ENCODE measurements around the gene AGAP1.

AGAP1 gene

DNA sequence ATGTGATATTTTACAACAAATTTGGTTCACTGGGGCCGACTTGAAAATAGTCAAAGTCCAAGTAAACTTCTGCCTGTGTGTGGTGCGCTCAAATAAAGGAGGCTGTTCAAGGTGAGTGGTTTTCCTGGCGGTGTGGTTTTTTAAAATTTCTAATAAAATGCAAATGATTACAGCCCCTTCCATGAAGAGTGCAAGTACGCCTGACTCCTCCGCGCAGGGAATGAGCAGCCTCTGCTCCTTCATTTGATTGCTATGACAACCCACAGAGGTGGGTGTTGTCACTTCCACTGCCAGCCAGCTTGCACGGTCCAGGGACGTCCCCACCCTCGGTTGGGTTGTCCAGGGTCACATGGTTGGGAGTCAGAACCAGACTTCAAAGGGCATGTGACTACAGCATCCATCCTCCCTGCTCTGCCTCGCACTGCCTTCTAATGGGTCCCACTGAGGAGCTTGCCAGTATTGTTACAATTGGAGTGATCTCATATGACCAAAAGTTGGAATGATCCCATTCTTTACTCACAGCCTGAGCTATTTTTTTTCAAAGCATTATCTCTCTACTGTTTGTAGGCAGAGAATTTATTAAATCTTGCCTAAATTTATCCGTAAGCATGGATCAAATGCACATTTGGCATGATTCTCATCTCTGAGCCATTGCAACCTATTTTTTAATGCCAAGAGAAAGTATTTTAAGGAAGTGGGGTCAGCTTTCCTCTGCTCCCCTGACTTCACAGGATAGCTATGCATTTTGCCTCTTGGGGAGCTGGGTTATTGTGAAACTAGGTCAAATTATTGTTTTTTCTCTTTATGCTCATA is 121.3 kb downstream of the AGAP1 start:
- TF ChIP-seq, protein P1, sequence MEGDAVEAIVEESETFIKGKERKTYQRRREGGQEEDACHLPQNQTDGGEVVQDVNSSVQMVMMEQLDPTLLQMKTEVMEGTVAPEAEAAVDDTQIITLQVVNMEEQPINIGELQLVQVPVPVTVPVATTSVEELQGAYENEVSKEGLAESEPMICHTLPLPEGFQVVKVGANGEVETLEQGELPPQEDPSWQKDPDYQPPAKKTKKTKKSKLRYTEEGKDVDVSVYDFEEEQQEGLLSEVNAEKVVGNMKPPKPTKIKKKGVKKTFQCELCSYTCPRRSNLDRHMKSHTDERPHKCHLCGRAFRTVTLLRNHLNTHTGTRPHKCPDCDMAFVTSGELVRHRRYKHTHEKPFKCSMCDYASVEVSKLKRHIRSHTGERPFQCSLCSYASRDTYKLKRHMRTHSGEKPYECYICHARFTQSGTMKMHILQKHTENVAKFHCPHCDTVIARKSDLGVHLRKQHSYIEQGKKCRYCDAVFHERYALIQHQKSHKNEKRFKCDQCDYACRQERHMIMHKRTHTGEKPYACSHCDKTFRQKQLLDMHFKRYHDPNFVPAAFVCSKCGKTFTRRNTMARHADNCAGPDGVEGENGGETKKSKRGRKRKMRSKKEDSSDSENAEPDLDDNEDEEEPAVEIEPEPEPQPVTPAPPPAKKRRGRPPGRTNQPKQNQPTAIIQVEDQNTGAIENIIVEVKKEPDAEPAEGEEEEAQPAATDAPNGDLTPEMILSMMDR (IDR thresholded peaks at IDR 0.05; ENCODE audit: control insufficient read depth, extremely low read depth, insufficient read depth) = no peak
- DNase-seq (ENCODE audit: low read depth) = no peak
- no peak overlapping the region for H3K4me3 ChIP-seq (ENCODE audit: low read depth, low read length)

- DNase-seq (ENCODE audit: low read depth) = no peak
- TF ChIP-seq, protein P1 (IDR thresholded peaks at IDR 0.05; ENCODE audit: control insufficient read depth, extremely low read depth, insufficient read depth) = no peak
- H3K4me3 ChIP-seq (ENCODE audit: low read depth, low read length) = no peak overlapping the region
Measured at GRCh38 chr2:235616885-235617284, 123.0 kb downstream of the AGAP1 start.

DNA sequence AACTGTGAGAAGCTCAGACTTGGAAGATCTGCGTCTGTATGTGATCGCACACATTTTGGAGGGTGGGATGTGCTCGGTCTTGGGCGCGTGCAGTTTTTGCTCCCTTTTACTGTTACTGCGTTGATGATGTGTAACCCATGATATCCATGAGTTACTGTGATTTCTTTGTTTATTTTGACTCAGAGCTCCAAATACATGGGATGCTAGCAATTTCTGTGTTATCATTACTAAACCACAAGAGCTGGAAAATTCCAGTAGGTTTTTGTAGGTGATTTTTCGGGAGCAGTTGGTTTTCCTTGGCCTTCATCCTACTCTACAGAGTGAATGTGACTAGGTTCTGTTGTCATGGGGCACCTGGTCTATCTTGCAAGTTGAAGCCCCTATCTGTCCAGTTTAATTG is 124.2 kb downstream of the AGAP1 start:
- H3K4me3 ChIP-seq (ENCODE audit: low read depth, low read length) = no peak overlapping the region
- TF ChIP-seq, protein P1 (IDR thresholded peaks at IDR 0.05; ENCODE audit: control insufficient read depth, extremely low read depth, insufficient read depth) = no peak
- DNase-seq (ENCODE audit: low read depth) = no peak

DNA sequence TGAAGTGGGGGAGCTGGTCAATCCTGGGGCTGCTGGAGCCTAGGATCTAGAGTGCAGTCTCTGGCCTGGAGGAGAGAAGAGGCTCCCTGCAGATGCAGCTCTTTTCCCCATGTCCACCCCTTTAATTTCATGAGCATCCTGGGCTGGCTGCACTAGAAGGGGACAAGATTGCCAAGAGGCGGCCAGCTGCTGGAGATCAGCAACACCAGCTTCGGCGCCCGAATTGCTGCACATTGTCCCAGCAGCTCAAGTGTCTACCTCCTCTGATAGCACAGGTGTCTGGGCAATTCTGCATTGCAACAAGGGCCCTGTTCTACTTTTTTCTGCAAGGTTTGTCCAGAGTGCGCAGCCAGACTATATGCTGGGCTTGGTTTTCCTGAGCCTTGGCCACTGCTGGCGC is 125.7 kb downstream of the AGAP1 start:
- DNase-seq (ENCODE audit: low read depth) = no peak
- TF ChIP-seq, protein P1 (IDR thresholded peaks at IDR 0.05; ENCODE audit: control insufficient read depth, extremely low read depth, insufficient read depth) = no peak
- H3K4me3 ChIP-seq (ENCODE audit: low read depth, low read length) = no peak overlapping the region

DNA sequence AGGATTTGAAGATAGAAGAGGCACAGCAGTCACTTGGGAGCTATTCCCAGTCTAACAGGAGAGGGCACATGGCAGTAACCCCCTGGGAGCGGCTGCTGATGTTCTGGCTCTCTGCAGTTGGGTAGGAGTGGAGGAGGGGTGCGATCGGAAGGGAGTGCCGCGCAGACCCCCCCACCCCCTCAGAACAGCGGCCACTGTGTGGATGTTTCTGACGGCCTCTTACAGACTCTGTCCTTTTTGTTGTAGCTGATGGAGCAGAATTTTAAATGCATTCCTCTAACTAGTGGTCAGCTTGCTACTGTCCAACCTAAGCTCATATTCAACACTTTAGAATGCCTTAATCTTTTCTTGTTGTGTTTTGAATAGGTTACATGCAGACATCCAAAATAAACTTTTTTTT is 127.9 kb downstream of the AGAP1 start:
- DNase-seq (ENCODE audit: low read depth) = no peak
- no peak overlapping the region for H3K4me3 ChIP-seq (ENCODE audit: low read depth, low read length)
- TF ChIP-seq, protein P1 (IDR thresholded peaks at IDR 0.05; ENCODE audit: control insufficient read depth, extremely low read depth, insufficient read depth) = no peak

- H3K4me3 ChIP-seq (ENCODE audit: low read depth, low read length) = no peak overlapping the region
- TF ChIP-seq, protein P1 (IDR thresholded peaks at IDR 0.05; ENCODE audit: control insufficient read depth, extremely low read depth, insufficient read depth) = no peak
- DNase-seq (ENCODE audit: low read depth) = no peak
Measured at GRCh38 chr2:235623111-235623510, 129.3 kb downstream of the AGAP1 start.

DNA sequence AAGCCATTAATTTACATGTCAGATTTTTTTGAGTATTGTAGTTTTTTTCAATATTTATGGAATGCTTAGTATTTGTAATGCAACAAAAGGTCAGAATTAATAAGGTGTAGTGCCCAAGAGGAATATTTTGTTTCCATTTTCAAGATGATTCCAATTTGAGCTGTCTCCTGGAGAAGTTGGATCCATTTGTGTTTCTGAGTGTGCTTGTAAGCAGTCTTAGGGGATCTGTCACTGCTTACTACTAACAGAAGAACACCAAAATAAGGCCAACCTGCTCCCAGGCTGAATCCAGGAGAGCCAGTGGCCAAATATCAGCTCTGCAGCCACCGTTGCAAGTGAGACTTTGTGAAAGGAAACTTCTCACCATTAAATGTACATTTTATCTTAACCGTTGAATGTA is 129.9 kb downstream of the AGAP1 start:
- H3K4me3 ChIP-seq (ENCODE audit: low read depth, low read length) = no peak overlapping the region
- no peak for DNase-seq (ENCODE audit: low read depth)
- TF ChIP-seq, protein P1 (IDR thresholded peaks at IDR 0.05; ENCODE audit: control insufficient read depth, extremely low read depth, insufficient read depth) = no peak
